NCI-H187 (cell line): Measurements from ENCODE around the gene ATG2A.

Experiments
- DNase-seq, 2 experiments: peaks; one replicate each; lab custom pipeline; 2025; lab: John Stamatoyannopoulos, UW

Gene ATG2A

GRCh38 chr11:64869571-64870175 lies 47.3 kb downstream of the ATG2A start:
- no peak for DNase-seq

GRCh38 chr11:64868904-64869570 lies 48.0 kb downstream of the ATG2A start:
- DNase-seq, result no peak

- no peak for DNase-seq
Observed at GRCh38 chr11:64867748-64868462, 49.1 kb downstream of the ATG2A start.

DNA sequence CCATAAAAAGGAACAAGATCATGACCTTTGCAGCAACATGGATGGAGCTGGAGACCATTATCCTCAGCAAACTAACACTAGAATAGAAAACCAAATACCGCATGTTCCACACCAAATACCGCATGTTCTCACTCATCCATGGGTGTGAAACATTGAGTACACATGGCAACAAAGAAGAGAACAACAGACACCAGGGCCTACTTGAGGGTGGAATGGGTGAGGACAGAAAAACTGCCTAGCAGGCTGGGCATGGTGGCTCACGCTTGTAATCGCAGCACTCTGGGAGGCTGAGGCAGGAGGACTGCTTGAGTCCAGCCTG lies 50.9 kb downstream of the ATG2A start:
- DNase-seq, result no peak

DNA sequence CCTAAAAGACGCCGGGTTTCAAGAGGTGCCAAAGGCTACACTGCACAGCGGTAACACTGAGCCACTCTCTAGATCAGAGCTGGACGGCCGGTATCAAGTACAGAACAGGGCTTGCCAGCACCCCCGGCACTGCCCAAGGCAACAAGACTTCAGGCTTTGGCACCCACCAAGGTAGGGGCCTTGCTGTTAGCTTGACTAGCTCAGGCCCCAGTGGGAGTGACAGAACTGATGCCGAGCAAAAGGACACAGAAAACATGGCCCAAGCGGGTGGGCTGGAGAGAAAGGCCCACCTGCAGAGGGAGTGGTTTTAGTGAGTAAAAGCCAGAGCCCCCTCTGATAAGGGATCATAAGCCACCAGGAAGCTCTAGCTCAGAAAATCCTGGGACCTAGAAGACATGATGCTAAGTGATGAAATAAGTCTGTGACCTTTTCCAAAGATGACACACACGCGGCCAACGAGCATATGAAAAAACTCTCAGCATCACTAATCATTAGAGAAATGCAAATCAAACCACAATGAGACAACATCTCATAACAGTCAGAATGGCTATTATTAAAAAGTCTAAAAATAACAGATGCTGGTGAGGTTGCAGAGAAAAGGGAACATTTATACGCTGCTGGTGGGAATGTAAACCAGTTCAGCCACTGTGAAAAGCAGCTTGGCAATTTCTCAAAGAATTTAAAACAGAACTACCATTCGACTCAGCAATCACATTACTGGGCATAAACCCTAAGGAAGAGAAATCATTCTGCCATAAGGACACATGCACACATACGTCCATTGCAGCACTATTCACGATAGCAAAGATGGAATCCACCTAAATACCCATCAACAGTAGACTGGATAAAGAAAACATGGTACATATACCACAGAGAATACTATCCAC lies 51.5 kb downstream of the ATG2A start:
- no peak for DNase-seq

DNA sequence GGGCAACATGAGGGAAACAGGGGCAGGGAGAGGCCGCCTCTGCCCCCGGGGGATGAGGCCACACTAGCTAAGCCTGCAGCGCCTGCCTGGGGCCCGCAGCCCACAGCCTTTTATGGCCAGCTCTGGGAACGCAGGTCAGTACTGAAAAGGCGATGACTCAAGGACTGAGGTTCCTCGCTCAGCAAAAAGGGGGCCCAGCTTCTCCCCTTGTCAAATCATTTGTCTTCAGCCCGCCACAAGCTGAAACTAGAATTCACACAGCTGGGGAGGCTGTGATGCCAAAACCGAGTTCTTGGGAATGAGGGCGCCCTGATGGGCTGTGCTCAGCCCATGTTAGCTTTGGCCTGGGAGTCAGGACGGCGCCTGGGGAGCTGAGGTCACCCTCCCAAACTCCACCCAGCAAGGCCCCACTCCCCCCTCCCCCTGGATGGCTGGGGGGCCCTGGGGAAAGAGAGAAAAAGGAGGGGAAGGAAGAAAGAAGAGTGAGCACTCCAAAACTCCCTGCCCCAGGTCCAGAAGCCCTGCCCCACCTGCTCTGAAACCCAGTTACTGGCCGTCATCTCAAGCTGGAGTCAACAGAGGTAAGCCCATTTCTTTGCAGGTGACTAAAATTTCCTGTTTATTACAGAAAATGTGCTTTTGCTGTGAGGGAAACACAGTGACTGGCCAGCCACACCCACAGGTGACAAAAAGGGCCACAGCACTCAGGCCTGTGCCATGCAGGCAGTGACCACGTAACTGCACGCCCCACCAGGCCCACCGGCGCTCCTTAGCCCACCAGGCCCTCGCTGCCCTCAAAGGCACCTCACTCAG lies 52.3 kb downstream of the ATG2A start:
- DNase-seq, result no peak

- no peak for DNase-seq
Observed at GRCh38 chr11:64864135-64864472, 52.9 kb downstream of the ATG2A start.

- no peak for DNase-seq
Observed at GRCh38 chr11:64863391-64864060, 53.5 kb downstream of the ATG2A start.

- DNase-seq, result no peak
Observed at GRCh38 chr11:64862987-64863390, 54.0 kb downstream of the ATG2A start.

GRCh38 chr11:64861227-64861975 lies 55.6 kb downstream of the ATG2A start:
- no peak for DNase-seq

DNA sequence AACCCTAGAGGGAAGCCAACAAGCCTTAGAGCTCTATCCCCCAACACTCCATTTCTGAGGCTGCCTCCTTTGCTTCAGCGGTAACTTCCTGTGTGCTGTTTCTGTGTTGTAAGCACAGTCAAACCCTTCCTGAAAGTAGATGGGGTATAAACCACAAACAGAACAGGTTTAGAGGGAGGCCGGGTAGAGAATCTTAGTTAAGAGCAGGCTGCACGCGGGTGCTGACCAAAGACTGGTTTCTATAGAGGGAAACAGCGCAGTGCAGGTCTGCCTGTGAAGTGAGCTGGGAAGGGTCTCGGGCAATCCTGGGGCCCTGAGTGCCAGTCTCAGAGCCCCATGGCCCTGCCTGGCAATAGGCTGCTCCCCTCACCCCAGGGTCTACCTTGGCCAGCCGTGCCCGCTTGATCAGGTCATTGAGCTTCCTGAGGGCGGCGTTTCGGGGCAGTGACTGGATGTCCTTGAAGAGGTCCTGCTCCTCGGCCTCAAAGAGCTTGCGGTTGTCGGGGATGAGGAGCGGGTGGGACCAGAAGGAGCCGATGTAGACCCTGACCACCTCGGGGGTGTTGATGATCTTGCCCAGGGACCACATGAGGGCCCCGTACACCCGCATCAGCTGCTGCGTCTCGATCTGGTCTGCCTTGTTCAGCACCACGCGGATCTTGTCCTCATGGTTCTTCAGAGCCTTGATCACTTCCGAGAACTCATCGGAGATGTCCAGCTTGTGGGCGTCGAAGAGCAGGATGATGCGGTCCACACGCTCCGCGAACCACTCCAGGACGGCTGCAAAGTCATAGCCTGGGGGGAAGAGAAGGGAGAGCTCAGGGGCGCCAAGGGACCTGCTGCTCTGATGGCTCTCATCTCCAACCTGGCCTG lies 57.2 kb downstream of the ATG2A start:
- no peak for DNase-seq

DNA sequence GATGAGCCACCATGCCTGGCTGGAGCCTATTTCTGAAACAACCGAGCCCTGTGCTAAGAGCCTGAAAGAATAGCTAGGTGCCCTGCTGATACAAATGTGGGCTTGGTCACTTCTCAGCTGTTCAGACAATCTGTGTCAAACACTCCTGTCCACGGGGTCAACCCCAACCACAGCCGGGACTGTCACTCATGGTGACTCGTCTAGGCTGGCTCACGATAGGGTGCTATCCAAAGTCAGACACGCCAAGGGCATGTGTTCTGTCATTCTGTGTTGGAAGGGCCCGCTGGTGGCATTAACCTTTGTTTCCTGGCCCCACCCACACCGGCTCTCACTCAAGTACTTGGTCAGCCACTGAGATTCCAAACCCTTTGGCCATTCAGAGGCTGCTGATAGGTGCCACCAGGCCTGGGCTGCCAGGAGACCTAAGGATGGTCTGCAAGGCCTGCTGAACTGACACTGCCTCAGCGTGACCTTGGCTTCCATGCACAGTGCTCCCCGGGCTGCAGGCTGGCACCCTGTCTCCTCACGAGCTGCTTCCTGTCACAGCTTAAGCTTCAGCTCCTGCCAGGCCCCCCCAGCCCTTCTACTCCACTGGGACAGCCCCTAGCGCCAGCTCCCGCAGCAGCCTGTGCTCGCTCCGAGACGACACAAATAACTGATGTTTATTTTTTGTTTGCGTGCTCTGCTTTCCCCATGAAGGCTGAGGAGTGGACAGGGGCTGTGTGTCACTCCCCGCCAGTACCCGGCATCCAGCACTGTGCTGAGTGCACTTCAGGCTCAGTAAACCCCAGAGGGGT lies 58.3 kb downstream of the ATG2A start:
- no peak for DNase-seq

DNA sequence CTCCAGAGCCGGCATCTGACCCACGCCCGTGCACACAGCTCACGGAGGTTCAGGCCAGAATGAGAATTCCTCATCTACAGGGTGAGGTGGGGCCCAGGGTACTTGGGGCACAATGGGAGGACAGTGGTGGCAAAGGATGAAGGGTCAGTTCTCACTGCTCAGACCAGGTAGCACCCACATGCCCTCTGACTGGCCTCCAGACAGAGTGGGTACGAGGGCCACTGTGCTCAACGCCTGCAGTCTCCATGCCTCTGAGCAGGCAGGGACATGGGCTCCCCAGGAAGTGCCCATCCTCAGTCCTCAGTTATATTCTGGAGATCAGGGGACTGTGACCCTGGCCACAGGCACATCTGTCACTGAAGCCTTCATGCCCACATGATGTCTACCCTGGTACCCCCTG lies 59.5 kb downstream of the ATG2A start:
- no peak for DNase-seq

GRCh38 chr11:64856382-64857227 lies 60.4 kb downstream of the ATG2A start:
- no peak for DNase-seq

DNA sequence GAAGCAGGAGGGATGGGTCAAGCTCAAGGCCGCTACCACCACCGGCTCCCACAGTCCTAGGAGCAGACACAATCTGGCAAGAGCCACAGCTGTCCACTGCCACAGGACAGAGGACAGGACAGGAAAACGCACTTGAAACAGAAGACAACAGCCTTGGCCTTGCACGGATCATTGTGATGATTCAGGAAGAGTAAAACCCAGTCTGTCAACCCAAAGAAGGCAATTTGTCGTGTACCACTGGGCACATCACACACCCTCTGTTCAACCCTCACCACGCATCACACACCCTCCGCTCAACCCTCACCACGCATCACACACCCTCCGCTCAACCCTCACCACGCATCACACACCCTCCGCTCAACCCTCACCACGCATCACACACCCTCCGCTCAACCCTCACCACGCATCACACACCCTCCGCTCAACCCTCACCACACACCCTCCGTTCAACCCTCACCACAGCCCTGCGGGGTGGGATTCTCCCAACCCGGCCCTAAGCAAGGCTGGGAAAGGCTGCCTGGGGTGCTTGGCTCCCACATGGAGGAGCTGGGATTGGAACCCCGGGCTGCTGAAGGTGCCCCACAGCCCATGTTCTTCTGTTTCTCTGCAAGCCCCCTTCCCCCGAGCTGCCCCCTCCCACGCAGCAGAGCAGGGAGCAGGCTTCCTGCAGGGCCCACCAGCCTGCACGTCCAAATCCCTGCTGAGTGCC lies 61.3 kb downstream of the ATG2A start:
- no peak for DNase-seq

DNA sequence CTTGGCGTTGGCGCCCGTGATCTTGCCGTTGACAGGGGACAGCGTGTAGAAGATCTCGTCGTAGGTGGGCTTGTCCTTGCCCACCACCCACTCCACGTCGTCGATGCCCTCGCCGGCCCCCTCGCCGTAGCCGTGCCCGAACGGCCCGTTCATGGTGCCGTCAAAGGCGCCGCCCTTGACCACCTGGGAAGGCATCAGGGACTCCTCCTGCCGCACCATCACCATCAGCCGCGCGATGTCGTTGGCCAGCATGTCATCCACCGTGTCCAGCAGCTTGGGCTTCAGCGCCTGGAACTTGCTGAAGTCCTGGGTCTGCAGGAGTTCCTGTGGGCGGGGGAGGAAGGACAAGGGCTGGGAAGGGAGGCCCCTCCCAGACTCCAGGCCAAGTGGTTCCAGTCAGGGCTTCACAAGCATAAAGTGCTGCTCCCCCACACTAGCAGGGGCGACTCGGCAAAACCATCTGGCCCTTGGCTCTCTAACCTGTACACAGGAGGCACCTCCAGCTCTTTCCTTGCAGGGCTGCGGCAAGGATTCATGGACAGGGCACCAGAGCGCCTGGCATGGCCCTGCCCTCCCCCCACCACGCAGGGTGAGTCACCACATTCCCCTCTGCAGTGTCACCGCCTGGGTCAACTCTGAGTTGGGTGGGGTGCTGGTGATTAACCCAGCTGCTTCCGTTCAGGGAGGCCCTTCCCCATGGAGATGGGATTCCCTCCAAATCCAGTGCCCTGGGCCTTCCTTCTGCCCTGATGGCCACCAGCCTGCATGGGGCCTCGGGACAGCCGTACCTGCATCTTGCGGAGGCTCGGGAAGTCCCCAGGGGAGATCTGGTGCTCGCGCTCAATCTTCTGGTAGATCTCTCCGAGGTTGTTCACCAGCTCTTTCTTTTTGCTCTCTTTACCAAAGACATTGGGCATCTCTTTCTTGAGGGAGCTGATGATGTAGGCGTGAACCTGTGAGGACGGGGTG lies 62.2 kb downstream of the ATG2A start:
- no peak for DNase-seq
